Heart left ventricle (tissue), 16 donors: ENCODE results near the gene PCBP4. TPM values are rescaled to one million over a fixed set of nuclear protein-coding genes. Genes with fewer than 3 reads are reported as not detected.

Source experiments
- ATAC-seq, 4 donors: fragments of 200-7000 bp; cut with Tn5 transposase; one replicate each; pipeline ENCODE4 v1.9.1; 2020 to 2022; ENCODE audit warnings: moderate library complexity in 4 of 4, mild to moderate bottlenecking in 3 of 4, moderate number of reproducible peaks in 1 of 4
- DNase-seq, 5 donors: peaks; one replicate each; pipeline ENCODE4 v3.0.0-alpha.2; 2020
- H3K27ac ChIP-seq, 12 donors: fragments of 200-600 bp; sonication (generic) in 4 of 12; one replicate each; pipeline versions ENCODE4 v1.5.0 to v1.8.0; 2016 to 2022; ENCODE audit warnings: mild to moderate bottlenecking in 2 of 12
- H3K27me3 ChIP-seq, 9 donors: fragments of 200-600 bp; sonication (generic) in 2 of 9; one replicate each; pipeline versions ENCODE4 v1.5.1 to v1.8.0; 2016 to 2022; ENCODE audit warnings: mild to moderate bottlenecking in 3 of 9
- H3K36me3 ChIP-seq, 9 donors: fragments of 200-600 bp; sonication (generic) in 2 of 9; one replicate each; pipeline versions ENCODE4 v1.5.0 to v1.8.0; 2018 to 2022; ENCODE audit warnings: mild to moderate bottlenecking in 2 of 9
- H3K4me1 ChIP-seq, 12 donors: fragments of 200-600 bp; sonication (generic) in 4 of 12; one replicate each; pipeline versions ENCODE4 v1.5.0 to v1.8.0; 2016 to 2022; ENCODE audit warnings: mild to moderate bottlenecking in 3 of 12
- H3K4me3 ChIP-seq, 12 donors: fragments of 200-600 bp; sonication (generic) in 4 of 12; one replicate each; pipeline versions ENCODE4 v1.5.0 to v1.8.0; 2017 to 2022; ENCODE audit warnings: mild to moderate bottlenecking in 9 of 12, moderate library complexity in 4 of 12
- H3K9me3 ChIP-seq, 12 donors: fragments of 200-600 bp; sonication (generic) in 4 of 12; one replicate each; pipeline versions ENCODE4 v1.5.0 to v1.8.0; 2016 to 2022; ENCODE audit warnings: mild to moderate bottlenecking in 1 of 12
- POLR2A ChIP-seq, 2 donors: fragments of 450-650 bp; IDR thresholded peaks; one replicate each; pipeline ENCODE4 v1.6.1; 2017; ENCODE audit warnings: antibody characterized with exemption in 2 of 2, mild to moderate bottlenecking in 2 of 2, moderate library complexity in 2 of 2
- WGBS, 4 donors: extraction: QIAGEN DNeasy Blood & Tissue Kit in 2 of 4; methylation state at CpG; one replicate each; pipeline versions ENCODE4 v1.1.5 to v1.1.7; 2013 to 2018; 5-methylcytosine and 5-hydroxymethylcytosine counted together
- intact Hi-C, 10 donors: fragments of 100-400 bp; cut with DNase I; formaldehyde crosslinking; loops; one replicate each; pipeline versions ENCODE4 v1.11.1 to v1.14.2; 2022
- polyA plus RNA-seq, 2 donors: library from polyadenylated mRNA; stranded (reverse); fragments of 200-250 nt; gene quantifications; one replicate each; pipeline ENCODE4 v1.2.3, GENCODE V29; 2013
- total RNA-seq, 9 donors: library from RNA; depleted of rRNA in 2 of 9; stranded (reverse); fragments of >200 nt in 2 of 9; fragmentation: NEBNext Ultra II Directional in 3 of 9; extraction: Animal tissue kit (Norgen Biotek cat#: 25700) in 3 of 9; gene quantifications; one replicate each; pipeline versions ENCODE4 v1.1.0 to v1.2.4, GENCODE V29; 2016 to 2023
- TF ChIP-seq, protein P1 (sequence below), 12 donors: fragments of 200-600 bp; sonication (generic) in 4 of 12; IDR thresholded peaks; one replicate each; pipeline versions ENCODE4 v1.5.0 to v1.8.0; 2018 to 2022; ENCODE audit warnings: antibody characterized with exemption in 12 of 12, mild to moderate bottlenecking in 5 of 12
- donor health status: ischemic (EF 13 %, LVEDD 7.1; RV severe dilation, severe dysfunction).
- donor health status: healthy with polysubstance abuse.
- donor health status: DM: no; HTN: yes; CAD: no.
- donor health status: DM: no; HTN: no; CAD: no.
- donor health status: ischemic (EF 25% LVEDD 6.9; RV normal size, moderate dysfunction).
- donor health status: ischemic (EF 25% LVEDD 5.7; RV mildly dilated, moderate dysfunction).
- donor health status: healthy.
- donor health status: DM: yes; HTN: yes; CAD: no.
- donor health status: ischemic (EF 35%, LVEDD 5.7; RV mildly dilated, moderate dysfunction).
- donor health status: nonischemic (EF 11% LVEDD 7.7; RV severe dilation, severe dysfunction).
- donor health status: DM: yes; HTN: yes; CAD: no.
- donor health status: PGD.
- donor health status: ischemic (EF 29% LVEDD 5.4; RV normal size, mild dysfunction).
- donor health status: nonischemic (EF 23%, LVEDD 6.1; RV moderate dilation, normal function).

PCBP4 gene
- total and polyA plus RNA-seq, 11 donors, result 55.4 to 149 (median 64.8) TPM

GRCh38 chr3:51964521-51964920 is 2.7 kb downstream of the PCBP4 start:
- no peaks in the 10 kb centered on the region for H3K9me3 ChIP-seq
- peaks cover 0 to 15% (median 10%) of the 10 kb centered on the region in 9 donors for H3K36me3 ChIP-seq
- H3K4me3 ChIP-seq, result no peak overlapping the region
- peaks cover 3 to 78% (median 49%) of the 10 kb centered on the region in 12 donors for H3K4me1 ChIP-seq
- intact Hi-C loops, result loop anchor here in 1 of 10 donors (10.0 kb wide), 1 partner anchor 1610 kb away; the partner anchor contains the start of genes CYB561D2, NPRL2 and TMEM115
- ATAC-seq (no peak), DNase-seq (peak in 1 of 5 donors; percentile 40)
- TF ChIP-seq, protein P1, sequence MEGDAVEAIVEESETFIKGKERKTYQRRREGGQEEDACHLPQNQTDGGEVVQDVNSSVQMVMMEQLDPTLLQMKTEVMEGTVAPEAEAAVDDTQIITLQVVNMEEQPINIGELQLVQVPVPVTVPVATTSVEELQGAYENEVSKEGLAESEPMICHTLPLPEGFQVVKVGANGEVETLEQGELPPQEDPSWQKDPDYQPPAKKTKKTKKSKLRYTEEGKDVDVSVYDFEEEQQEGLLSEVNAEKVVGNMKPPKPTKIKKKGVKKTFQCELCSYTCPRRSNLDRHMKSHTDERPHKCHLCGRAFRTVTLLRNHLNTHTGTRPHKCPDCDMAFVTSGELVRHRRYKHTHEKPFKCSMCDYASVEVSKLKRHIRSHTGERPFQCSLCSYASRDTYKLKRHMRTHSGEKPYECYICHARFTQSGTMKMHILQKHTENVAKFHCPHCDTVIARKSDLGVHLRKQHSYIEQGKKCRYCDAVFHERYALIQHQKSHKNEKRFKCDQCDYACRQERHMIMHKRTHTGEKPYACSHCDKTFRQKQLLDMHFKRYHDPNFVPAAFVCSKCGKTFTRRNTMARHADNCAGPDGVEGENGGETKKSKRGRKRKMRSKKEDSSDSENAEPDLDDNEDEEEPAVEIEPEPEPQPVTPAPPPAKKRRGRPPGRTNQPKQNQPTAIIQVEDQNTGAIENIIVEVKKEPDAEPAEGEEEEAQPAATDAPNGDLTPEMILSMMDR (IDR thresholded peaks at IDR 0.05), result no peak
- TF ChIP-seq POLR2A (IDR thresholded peaks at IDR 0.05), result no peak
- peak overlapping the region in 2 of 12 donors; percentile 79 to 80 for H3K27ac ChIP-seq
- WGBS, 4 donors, result 63 to 94% (median 77%) methylated on average over 2 to 4 of the region's 4 CpGs
- H3K27me3 ChIP-seq, result no peaks in the 10 kb centered on the region

GRCh38 chr3:51963951-51964451 is 3.3 kb downstream of the PCBP4 start:
- Histone ChIP-seq H3K36me3 (peaks cover 0 to 19% (median 10%) of the 10 kb centered on the region in 9 donors), H3K27ac (peak overlapping the region in 11 of 12 donors; percentile 12 to 80 (median 53)), H3K9me3 (no peaks in the 10 kb centered on the region), H3K27me3 (no peaks in the 10 kb centered on the region), H3K4me1 (peaks cover 3 to 74% (median 49%) of the 10 kb centered on the region in 12 donors), H3K4me3 (no peak overlapping the region)
- 48 to 66% (median 60%) methylated on average over 12 of the region's 12 CpGs for WGBS, 4 donors
- ATAC-seq, result no peak
- intact Hi-C loops, result loop anchor here in 1 of 10 donors (10.0 kb wide), 1 partner anchor 1609 kb away; the partner anchor contains the start of genes CYB561D2, NPRL2 and TMEM115
- TF ChIP-seq POLR2A (IDR thresholded peaks at IDR 0.05), result no peak
- TF ChIP-seq, protein P1 (IDR thresholded peaks at IDR 0.05), result no peak
- DNase-seq, result peak in 1 of 5 donors; percentile 49

DNA sequence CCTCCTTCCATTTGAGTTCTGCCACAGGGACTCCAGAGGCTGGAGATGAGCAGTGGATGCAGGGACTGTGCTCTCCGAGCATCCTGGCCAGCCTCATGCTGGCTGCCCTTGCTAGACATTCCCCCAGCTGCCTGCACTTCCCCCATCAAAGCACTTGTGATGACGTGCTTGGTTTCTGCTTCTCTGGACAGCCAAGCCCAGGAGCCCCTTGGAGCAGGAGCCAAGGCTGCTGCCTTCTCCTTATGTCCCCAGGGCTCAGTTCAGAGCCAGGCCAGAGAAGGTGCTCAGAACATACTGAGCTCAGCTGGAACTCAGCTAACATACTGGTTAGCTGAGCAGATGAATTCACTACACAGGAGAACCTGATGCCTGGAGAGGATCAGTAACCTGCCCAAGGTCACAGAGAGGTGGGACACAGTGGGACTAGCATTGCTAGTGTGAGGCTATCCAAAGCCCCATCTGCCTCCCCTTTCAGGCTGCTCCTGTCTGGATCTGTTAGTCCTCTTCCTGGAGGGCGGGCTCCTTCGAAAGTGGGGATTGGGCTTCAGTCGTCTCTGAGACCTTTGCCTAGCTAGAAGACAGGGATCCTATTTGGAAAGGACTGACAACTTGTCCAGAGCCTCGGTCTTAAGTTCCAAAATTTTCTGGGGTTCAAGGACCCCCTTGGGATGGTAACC is 4.3 kb downstream of the PCBP4 start:
- intact Hi-C loops, result loop anchor here in 1 of 10 donors (10.0 kb wide), 1 partner anchor 1608 kb away; the partner anchor contains the start of genes CYB561D2, NPRL2 and TMEM115
- Histone ChIP-seq H3K9me3 (no peaks in the 10 kb centered on the region), H3K4me1 (peaks cover 3 to 67% (median 45%) of the 10 kb centered on the region in 12 donors), H3K4me3 (no peak overlapping the region), H3K27ac (peak overlapping the region in 11 of 12 donors; percentile 27 to 80 (median 39)), H3K36me3 (peaks cover 0 to 29% (median 16%) of the 10 kb centered on the region in 9 donors), H3K27me3 (no peaks in the 10 kb centered on the region)
- peak in 3 of 5 donors; percentile 12 to 64 (median 55) for DNase-seq
- WGBS, 4 donors, result 61 to 75% (median 69%) methylated on average over 6 of the region's 6 CpGs
- ATAC-seq, result peak in 3 of 4 donors; percentile 17 to 29 (median 21)
- TF ChIP-seq, protein P1 (IDR thresholded peaks at IDR 0.05), result no peak
- no peak for TF ChIP-seq POLR2A (IDR thresholded peaks at IDR 0.05)
